Thyroid gland (tissue), 4 donors: ENCODE measurements around the gene STPG1. TPM values are rescaled to one million over a fixed set of nuclear protein-coding genes. Genes with fewer than 3 reads are reported as not detected.

Source experiments
- total RNA-seq, 4 donors: library from RNA; depleted of rRNA; stranded (reverse); fragments of >200 nt; gene quantifications; one replicate each; pipeline ENCODE4 v1.2.3, GENCODE V29; 2016

Gene STPG1
- total RNA-seq, 4 donors from 2014 or later: 5.2 to 8.9 (median 7.0) TPM

Other genes with a start within 250 kb of the STPG1 start
- 1 to 10 TPM; 4.7 to 9.3 (median 6.1) TPM for gene IFNLR1, start 226.5 kb downstream of the STPG1 start, total RNA-seq
- under 1 TPM in 2 of 4 donors, not detected in 2; 0.11 to 0.27 TPM for gene GRHL3, start 94.4 kb downstream of the STPG1 start, total RNA-seq
- 100 to 1,000 TPM in 3 of 4 donors, 10 to 100 TPM in 1; 71.2 to 145 (median 121) TPM for gene NIPAL3, start 2.0 kb upstream of the STPG1 start, total RNA-seq
- 10 to 100 TPM; 25.6 to 37.9 (median 35.2) TPM for gene RCAN3, start 89.1 kb upstream of the STPG1 start, total RNA-seq
- gene NCMAP, start 142.3 kb upstream of the STPG1 start, total RNA-seq: 1 to 10 TPM; 2.8 to 9.4 (median 7.3) TPM
- gene SRRM1, start 229.5 kb upstream of the STPG1 start, total RNA-seq: 100 to 1,000 TPM in 3 of 4 donors, 10 to 100 TPM in 1; 89.6 to 137 (median 120) TPM